Calu3 (cell line): ENCODE results near the gene ASTN1. TPM values are rescaled to one million over a fixed set of nuclear protein-coding genes. Genes with fewer than 3 reads are reported as not detected.

Experiments used
- BruUV-seq: library from RNA; stranded (reverse); fragments of 400-500 nt; replicated peaks from 2 replicates; lab custom pipeline; 2021; lab: Mats Ljungman, UMichigan
- CTCF ChIA-PET: fragments of 300-600 bp; sonication (Branson Sonifier 250); formaldehyde crosslinking; loops from one replicate; lab custom pipeline; 2022; ENCODE audit warnings: antibody characterized with exemption; lab: Charles Lee
- DNase-seq: peaks from one replicate; pipeline ENCODE4 v3.0.0; 2022
- H3K27ac Mint-ChIP-seq: one replicate; pipeline ENCODE4 v1.8.0; 2022; ENCODE audit warnings: mixed read lengths; ENCODE audit not compliant: unreplicated experiment
- H3K27me3 Mint-ChIP-seq: one replicate; pipeline ENCODE4 v1.8.0; 2022; ENCODE audit warnings: mixed read lengths; ENCODE audit not compliant: unreplicated experiment
- H3K36me3 Mint-ChIP-seq: one replicate; pipeline ENCODE4 v1.8.0; 2022; ENCODE audit warnings: mild to moderate bottlenecking, moderate library complexity, mixed read lengths; ENCODE audit not compliant: insufficient read depth, unreplicated experiment
- H3K4me1 Mint-ChIP-seq: one replicate; pipeline ENCODE4 v1.8.0; 2022; ENCODE audit warnings: mild to moderate bottlenecking, low read depth, mixed read lengths; ENCODE audit not compliant: unreplicated experiment
- H3K4me3 Mint-ChIP-seq: one replicate; pipeline ENCODE4 v1.8.0; 2022; ENCODE audit warnings: mild to moderate bottlenecking, low read depth, moderate library complexity, mixed read lengths; ENCODE audit not compliant: unreplicated experiment
- H3K9me3 Mint-ChIP-seq: one replicate; pipeline ENCODE4 v1.8.0; 2022; ENCODE audit warnings: low read depth, mixed read lengths; ENCODE audit not compliant: unreplicated experiment
- CTCF ChIP-seq: fragments of 200-600 bp; IDR thresholded peaks from one replicate; pipeline ENCODE4 v1.8.0; 2022; ENCODE audit warnings: antibody characterized with exemption; ENCODE audit not compliant: unreplicated experiment
- intact Hi-C: fragments of 100-400 bp; cut with micrococcal nuclease; formaldehyde crosslinking; loops from one replicate; pipeline ENCODE4 v1.10.0; 2022; ENCODE audit not compliant: unreplicated experiment
- total RNA-seq: library from RNA; stranded (reverse); gene quantifications from 2 replicates; pipeline ENCODE4 v1.2.3, GENCODE V29; 2022

The ASTN1 gene
- total RNA-seq, 1 experiment from 2014 or later = not detected

GRCh38 chr1:177145106-177146070 is 19.1 kb downstream of the ASTN1 start:
- Mint-ChIP-seq H3K4me1 (no peaks in the 10 kb centered on the region), H3K36me3 (no peaks in the 10 kb centered on the region), H3K27ac (no peak overlapping the region), H3K9me3 (peaks cover 2% of the 10 kb centered on the region), H3K27me3 (peaks cover 15% of the 10 kb centered on the region), H3K4me3 (no peak overlapping the region)
- TF ChIP-seq CTCF = no peak
- BruUV-seq = no TSS peak
- CTCF ChIA-PET = no interaction called here
- DNase-seq = no peak
- intact Hi-C loops = no loop called here

- CTCF ChIA-PET = no interaction called here
- no peak for DNase-seq
- TF ChIP-seq CTCF = no peak
- Mint-ChIP-seq H3K9me3 (no peaks in the 10 kb centered on the region), H3K27me3 (peaks cover 27% of the 10 kb centered on the region), H3K36me3 (no peaks in the 10 kb centered on the region), H3K27ac (no peak overlapping the region), H3K4me1 (no peaks in the 10 kb centered on the region), H3K4me3 (no peak overlapping the region)
- intact Hi-C loops = no loop called here
- no TSS peak for BruUV-seq
Observed at GRCh38 chr1:177142791-177143271, 21.7 kb downstream of the ASTN1 start.

- CTCF ChIA-PET = no interaction called here
- H3K4me3 Mint-ChIP-seq = no peak overlapping the region
- no peak for TF ChIP-seq CTCF
- H3K36me3 Mint-ChIP-seq = no peaks in the 10 kb centered on the region
- DNase-seq = no peak
- H3K9me3 Mint-ChIP-seq = no peaks in the 10 kb centered on the region
- peaks cover 31% of the 10 kb centered on the region for H3K27me3 Mint-ChIP-seq
- intact Hi-C loops = no loop called here
- H3K4me1 Mint-ChIP-seq = no peaks in the 10 kb centered on the region
- H3K27ac Mint-ChIP-seq = no peak overlapping the region
- BruUV-seq = no TSS peak
Observed at GRCh38 chr1:177142010-177142409, 22.5 kb downstream of the ASTN1 start.

GRCh38 chr1:177138347-177138746 is 26.2 kb downstream of the ASTN1 start:
- H3K36me3 Mint-ChIP-seq = no peaks in the 10 kb centered on the region
- CTCF ChIA-PET = interaction anchor here (0.7 to 1.3 kb wide), 2 partner anchors 14 to 119 kb away, joined by 3 to 4 read pairs; no protein-coding TSS in a partner anchor
- DNase-seq = no peak
- no peak for TF ChIP-seq CTCF
- no TSS peak for BruUV-seq
- no peaks in the 10 kb centered on the region for H3K4me1 Mint-ChIP-seq
- H3K27ac Mint-ChIP-seq = no peak overlapping the region
- H3K9me3 Mint-ChIP-seq = no peaks in the 10 kb centered on the region
- H3K4me3 Mint-ChIP-seq = no peak overlapping the region
- H3K27me3 Mint-ChIP-seq = peaks cover 31% of the 10 kb centered on the region
- intact Hi-C loops = loop anchor here (10.0 kb wide), 1 partner anchor 64 kb away; no protein-coding TSS in a partner anchor
